GM21576 (cell line): ENCODE data around the gene MARCHF11.

Experiments used
- ATAC-seq: cut with Tn5 transposase; IDR thresholded peaks from one replicate; pipeline ENCODE4 v1.9.1; 2021; ENCODE audit warnings: mild to moderate bottlenecking, moderate library complexity; ENCODE audit not compliant: unreplicated experiment

The MARCHF11 gene

DNA sequence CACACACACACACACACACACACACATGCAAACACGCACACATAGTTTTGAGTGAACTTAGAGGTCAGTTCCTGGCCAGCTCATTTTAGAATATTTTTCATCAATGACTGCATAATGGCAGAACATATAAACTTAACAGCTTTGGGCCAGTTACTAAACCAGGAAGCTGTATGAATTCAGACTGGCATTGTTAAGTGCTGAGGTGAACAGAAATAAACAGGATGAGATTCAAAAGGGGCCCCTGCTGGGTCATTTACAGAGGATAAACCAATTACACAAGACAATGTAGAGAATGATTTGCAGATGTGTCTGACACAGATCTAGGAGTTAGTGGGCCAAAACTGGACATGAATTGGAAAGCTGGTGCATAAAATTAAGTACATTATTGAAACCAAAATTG lies 44.6 kb downstream of the MARCHF11 start:
- no peak for ATAC-seq

DNA sequence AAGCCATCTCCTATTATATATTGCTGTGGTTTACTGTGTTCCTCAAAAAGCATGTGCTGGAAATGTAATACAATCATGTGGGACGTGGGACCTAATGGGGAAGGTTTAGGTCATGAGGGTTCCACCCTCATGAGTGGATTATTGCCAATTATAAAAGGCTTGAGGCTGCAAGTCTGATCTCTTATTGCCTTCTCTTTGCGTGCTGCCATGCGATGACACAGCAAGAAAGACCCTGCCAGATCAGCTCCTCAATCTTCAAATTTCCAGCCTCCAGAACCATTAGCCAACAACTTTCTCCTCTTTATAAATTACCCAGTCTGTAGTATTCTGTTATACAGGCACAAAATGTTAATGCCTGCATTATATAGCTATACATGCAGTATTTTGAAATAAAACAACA lies 45.4 kb downstream of the MARCHF11 start:
- no peak for ATAC-seq

DNA sequence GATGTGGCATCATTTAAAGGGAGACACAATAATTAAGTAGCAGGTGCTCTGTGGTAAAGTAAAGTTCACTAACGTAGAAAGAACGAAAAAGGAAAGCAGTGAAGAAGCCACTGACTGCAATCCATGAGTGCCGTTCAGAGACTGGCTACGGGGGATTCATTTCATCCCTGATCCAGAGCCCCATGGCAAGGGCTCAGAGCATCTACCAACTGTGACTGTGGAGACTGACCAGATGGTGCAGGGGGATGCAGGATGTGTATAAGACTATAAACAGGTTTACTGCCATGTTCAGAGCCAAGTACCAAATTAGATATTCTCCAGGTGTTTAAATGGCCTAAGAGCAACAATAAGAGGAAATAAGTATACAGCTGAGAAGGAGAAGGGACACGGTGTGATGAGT lies 47.7 kb downstream of the MARCHF11 start:
- no peak for ATAC-seq

DNA sequence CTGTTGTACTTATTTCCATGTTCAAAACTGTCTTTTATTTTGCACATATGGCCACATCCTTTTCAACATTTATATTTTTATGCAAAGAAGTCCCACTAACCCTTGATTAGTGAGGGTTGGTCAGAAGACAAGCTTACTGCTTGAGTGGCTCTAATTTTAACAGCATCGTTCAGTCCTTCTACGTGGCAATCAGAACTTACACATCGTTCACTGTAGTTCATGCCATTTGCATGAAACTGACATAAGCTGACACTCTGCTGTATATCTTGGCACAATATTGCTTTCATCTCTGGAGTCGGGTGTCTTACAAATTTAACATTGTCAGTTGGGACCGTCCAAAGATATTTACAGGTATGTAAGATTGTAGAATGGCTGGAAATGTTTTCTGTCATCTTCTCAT lies 50.6 kb downstream of the MARCHF11 start:
- no peak for ATAC-seq

DNA sequence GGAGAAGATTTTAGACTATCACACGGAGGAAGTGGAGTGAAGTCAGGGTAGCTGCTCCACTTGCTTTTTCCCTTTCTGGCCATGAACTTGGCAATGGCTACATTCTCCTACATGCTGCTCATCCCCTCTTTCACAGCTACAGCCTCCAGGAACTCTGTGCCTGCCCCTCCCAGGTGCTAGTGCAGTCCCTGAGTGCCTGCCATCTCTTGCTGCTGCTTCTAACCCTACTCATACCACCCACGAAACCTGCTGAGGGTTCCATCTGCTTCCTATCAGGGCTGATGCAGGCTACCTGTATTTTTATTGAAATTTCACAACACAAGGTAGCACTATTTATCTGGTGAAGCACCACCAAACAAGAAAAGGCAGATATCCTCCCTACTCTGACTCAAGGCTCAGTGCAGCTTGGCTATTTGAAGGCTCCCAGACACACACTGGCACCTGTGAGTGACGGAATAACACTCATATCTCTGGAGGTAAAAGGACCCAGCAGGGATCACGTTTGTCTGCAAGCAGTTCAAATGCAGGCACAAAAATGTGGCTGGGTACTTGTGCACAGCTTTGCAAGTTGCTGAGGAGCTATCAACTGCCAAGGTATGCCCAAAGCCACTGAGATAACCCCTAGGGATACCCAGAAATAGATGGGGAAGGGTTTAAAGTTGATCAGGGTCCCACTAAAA lies 51.6 kb downstream of the MARCHF11 start:
- no peak for ATAC-seq

DNA sequence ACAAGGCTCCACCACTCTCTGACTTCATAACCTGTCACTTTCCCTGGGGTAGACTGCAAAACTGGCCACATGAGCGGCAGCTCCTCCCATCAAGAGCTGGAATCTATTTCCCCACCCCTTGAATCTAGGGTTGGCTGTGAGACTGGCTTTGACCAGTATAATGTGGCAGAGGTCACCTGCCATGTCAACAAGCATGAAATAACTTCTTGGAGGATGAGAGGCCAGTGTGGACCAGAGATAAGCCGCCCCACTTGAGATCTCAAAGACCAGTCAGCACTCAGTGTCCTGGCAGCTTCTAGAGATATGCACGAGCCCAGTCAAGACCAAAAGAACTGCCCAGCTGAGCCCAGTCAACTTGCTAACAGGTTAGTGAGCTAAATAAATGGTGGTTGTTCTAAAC lies 59.0 kb downstream of the MARCHF11 start:
- no peak for ATAC-seq

DNA sequence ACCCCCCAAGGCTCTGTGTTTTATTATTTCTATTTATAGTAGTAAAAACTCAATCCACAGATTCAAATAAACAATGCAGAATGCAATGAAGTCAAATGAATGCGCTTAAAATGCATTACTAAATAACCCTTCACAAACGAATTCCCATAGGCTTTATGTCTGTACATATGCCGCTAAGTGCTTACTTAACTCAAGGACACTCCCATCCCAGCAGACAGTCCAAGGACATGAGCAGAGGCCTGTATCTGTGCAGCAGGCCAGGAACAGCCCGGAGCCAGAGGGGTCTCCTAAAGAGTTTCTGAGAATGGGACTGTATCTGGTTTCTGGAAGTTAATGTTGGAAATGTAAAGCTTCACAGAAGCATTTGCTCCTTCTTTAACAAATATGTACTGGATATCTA lies 59.8 kb downstream of the MARCHF11 start:
- ATAC-seq = no peak

DNA sequence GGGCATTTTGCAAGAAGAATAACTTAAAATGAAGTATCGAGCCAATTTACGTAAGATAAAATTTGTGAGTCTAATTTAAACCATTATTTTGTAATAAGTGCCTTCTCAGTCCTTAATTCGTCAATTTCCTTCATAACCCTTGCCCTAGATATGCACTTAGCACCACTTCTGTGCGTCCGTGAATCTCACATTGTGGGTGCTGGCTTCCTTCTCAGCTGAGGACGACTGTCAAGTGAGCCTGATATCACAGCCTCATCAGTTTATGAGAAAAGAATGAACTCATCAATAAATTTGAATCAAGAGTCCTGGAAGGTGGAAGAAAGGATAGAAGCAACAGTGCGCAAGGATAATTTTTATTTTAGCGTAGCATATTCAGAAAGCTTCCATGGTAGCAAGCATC lies 64.5 kb downstream of the MARCHF11 start:
- ATAC-seq = no peak

DNA sequence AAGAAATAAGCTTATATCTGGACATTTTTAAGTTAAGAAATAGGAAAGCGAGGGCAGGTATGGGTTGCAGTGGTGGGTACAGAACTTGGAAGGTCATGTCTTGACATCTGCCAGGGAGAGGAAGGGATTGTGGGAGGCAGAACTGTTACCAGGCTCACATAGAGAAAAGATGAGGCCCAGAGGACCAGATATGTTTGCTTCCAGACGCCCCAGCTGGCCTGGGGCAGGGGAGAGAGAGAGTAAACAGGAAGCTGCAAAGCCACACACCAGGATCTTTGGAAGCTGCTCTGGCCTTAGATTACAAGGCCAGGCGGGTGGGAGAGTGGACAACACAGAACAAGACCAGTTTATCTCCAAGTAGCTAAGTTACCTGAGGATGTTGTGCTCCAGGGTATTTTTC lies 71.2 kb downstream of the MARCHF11 start:
- ATAC-seq = no peak

DNA sequence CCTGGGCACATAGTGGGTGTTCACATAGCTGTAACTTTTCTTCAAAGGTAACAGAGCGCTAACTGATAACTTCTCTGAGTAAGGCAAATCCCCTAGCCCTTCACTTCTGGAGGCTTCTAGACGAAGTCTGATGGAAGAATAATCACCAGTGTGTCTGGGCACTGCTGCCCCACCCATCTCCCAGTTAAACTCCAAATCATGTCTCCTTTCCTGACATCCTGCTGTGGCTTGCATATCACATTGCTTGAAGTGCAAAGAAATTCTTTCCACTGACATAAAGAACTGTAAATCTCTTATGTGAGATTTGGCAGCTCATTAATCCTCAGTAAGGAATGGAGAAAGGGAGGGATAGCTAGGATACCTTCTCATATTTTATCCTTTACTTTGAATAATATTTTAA lies 74.6 kb downstream of the MARCHF11 start:
- no peak for ATAC-seq

DNA sequence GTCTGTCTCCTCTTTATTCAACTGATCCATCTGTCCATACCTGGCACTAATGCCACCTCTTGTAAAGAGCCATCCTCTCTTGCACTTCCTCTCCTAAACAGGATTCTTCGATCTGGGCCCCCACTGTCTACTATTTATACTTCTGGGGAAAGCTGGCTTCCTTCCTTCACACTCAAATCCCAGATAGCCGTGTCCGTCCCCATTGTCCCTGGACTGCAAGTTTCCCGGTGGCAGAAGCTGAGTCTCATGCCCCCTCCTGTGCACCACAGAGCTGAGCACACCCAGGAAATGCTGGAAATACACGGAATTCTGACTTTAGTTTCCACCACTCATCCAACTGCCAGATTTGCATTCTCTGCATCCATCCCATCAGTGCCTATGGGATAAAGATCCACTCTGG lies 84.0 kb downstream of the MARCHF11 start:
- no peak for ATAC-seq

DNA sequence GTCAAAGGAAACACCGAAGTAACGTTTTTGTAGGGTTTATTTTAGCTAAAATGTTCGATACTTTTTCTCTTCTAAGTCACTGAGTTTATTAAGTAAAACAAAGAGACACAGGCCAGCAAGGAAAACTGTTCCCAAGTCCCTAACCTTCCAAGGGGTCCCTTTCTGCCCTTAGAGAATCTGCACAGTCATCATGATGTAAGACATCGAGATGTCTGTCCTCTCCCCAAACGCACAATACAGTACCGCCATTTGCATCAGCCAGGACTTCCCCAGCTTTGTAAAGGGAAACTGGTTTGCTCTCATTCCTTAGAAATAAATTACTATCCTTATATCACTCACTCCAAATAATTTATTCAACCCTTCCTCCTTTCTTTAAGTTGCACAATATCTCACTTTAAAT lies 89.3 kb downstream of the MARCHF11 start:
- no peak for ATAC-seq

DNA sequence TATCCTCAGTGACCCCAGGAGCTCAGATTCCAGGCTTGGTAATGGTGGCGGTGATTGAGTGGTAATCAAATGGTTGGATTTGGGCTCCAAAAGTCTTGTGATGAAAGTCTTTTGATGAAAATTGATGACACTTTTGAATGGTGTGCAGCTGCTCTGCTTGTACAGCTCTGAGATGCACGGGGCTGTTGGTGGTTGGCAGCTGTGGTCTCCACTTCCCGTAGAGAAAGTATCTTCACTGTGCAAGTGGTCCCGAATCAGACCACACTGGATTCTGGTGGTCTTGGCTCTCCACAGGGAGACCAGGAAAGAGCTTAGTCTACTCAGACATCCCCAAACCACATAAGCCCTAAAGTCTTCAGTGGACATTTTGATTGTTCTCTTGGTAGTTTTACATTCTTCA lies 96.6 kb downstream of the MARCHF11 start:
- ATAC-seq = no peak

DNA sequence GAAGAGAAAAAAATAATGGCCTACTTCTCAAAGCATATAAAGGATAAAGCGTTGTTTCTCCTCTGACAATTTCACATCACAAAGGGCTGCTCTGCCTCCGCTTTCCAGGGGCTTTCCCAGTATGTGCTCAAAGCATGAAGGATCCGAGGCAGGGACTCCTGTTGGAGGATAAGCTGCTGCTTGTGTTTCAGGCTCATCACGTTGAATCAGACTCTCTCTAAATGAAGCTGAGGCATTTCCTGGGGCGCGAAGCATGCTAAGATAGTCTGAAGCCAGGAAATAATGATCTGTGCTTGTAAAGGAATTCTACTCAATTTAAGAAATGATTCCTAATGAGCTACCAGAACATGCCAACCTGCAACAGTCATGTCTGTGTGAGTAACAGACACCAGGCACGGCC lies 97.5 kb downstream of the MARCHF11 start:
- ATAC-seq = no peak

DNA sequence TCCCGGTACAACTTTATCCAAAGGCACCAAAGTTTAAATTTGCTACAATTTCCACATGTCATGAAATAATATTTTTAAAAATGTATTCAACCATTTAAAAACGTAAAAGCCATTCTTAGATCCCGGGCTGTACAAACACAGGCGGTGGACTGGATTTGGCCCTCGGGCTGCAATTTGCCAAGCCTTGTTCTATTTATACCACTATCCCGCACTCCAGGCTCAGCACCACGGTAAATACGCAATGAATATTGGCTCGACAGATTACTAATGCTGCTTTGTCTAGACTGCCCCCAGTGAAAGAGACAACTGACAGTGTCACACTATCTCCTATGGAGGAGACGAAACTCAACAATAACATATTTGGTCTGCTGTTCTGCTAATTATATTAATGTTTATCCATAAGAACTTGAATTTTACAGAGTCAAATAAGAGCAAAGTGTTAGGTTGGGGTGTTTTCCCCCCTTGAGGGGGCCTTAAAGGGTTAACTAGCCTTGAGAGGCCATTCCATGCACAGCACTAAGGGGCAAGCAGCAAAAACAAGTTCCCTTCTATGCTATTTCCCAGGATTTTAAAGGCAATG lies 98.1 kb downstream of the MARCHF11 start:
- no peak for ATAC-seq

DNA sequence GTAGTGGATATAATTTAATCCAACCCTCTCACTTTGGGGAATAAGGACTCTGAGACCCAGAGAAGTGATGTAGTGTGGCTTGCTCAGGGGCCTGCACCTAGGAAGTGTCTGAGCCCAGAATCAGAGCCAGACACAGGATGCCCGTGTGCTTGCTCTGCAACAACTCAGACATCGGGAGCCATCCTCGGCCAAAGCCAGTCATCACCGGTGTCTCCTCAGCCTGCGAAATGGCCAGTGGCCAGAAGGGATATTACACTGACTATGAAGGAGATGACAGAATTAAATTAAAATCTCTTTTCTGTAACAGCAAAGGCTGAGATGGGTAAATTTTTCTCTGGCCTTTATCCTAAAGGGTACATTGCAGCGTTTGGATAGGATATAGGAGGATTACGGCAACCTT lies 102.9 kb downstream of the MARCHF11 start:
- ATAC-seq = no peak

DNA sequence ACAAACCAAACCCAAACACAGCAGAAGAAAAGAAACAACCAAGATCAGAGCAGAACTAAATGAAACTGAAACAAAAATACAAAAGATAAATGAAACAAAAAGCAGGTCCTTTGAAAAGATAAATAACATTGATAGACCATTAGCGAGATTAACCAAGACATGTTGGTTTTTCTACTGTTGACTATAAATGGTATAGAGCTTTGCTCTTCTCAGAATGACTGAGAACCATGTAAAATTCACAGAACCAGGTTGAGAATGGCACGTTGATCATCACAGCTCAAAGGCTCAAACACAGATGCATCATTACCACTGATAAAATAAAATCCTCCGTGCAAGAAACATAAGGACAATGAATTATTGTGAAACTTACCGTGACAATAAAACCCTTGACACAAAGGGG lies 105.2 kb downstream of the MARCHF11 start:
- no peak for ATAC-seq

DNA sequence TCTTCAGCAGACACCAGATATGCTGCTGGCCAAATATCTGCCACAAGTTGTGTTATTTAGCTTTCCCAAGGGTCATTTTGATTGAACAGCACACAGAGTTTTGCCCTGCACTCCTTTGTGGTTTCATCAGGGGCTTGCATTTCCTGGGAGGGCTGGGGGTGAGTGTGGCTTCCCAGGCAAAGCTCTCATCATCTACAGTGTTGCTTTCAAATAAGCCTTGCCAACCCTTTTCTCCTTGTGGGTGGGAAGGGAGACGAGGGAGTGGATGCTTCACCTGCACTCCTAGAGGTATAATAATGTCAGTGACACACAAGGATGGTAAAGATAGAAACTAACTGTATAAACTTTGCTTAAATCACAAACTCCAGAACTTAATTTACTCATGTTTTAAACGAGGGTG lies 107.0 kb downstream of the MARCHF11 start:
- ATAC-seq = no peak

DNA sequence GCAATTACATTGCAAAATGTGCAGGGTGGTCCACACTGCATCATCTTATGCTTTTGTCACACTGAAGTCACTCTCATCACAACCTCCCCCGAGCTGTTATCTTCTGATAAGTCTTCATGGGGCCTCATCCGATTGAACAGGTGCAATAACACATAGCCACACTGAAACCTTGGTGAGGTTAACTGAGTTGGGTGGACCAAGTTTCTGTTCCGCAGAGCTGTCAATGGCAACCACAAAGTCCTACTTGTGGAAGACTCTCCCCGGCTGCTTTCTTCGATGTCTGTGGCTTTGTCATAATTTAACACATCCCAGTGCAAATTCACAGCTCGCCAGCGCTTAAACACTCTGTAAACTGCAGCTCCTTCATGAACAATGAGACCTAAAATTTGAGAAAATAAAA lies 112.2 kb downstream of the MARCHF11 start:
- no peak for ATAC-seq

DNA sequence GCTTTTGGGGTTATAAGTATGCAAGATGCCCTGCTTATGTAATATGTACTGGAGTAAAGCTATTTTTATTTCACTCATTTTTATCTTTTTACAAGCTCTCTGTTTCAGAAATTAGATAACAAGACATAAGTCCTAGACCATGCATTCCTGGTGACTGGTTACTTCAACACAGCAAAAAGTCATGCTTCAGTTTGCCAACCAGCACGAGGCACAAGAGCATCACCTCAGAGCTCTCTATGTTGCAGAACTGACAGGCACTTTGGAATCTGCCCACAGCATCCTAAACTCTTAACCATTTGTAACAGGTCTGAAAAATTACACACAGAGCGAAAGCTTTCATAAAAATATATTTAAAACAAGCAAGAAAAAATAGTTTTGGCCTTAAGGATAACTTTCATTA lies 112.8 kb downstream of the MARCHF11 start:
- ATAC-seq = no peak

DNA sequence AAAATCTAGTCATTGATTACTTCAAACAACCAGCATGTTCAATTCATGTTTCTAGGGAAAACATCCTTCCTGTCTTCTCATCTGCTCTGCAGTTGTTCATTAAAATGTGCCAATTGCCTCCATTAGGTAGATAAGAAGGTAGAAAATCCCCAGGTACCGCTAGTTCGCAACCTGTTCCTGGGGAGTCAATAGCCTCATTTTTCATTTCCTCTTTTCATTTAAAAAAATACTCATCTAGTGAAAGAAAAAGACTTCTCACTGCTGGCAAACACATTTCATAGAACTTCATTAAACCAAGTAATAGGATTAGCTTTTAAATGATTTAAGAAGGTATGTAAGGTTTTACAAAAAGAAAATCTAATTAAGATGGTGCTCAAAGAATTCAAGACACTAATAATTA lies 113.3 kb downstream of the MARCHF11 start:
- ATAC-seq = no peak

DNA sequence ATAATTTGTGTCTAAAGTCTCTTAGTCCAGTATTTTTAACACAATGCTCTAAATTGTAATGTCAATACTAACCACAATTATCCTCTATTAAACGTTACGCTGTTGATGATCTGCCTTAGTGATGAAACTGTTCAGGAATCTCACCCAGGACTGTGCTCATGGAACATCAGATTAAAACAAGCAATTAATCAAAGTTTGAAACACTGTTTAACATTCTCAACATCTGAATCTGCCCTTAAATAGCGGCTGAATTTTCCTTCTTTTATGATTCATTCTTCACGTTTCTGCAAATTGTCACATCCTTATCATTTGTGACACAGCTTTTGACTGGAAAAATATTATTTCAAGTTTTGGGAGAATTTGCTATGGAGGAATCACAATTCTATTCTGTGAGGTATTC lies 113.8 kb downstream of the MARCHF11 start:
- no peak for ATAC-seq
